GM21360 (cell line): ENCODE results near the gene BLID.

Experiments used
- ATAC-seq: cut with Tn5 transposase; IDR thresholded peaks from one replicate; pipeline ENCODE4 v1.9.1; 2021; ENCODE audit warnings: mild to moderate bottlenecking, moderate library complexity; ENCODE audit not compliant: unreplicated experiment

BLID gene

GRCh38 chr11:122107045-122107444, 9.0 kb downstream of the BLID start:
- ATAC-seq, result no peak

- no peak for ATAC-seq
These were observed 10.8 kb downstream of the BLID start for GRCh38 chr11:122105044-122105758.

- no peak for ATAC-seq
These were observed 11.7 kb downstream of the BLID start for GRCh38 chr11:122104341-122104740.

- no peak for ATAC-seq
These were observed 12.3 kb downstream of the BLID start for GRCh38 chr11:122103726-122104125.

- ATAC-seq, result no peak
These were observed 12.7 kb downstream of the BLID start for GRCh38 chr11:122103321-122103720.

- ATAC-seq, result no peak
These were observed 13.6 kb downstream of the BLID start for GRCh38 chr11:122102426-122102825.

- no peak for ATAC-seq
These were observed 14.3 kb downstream of the BLID start for GRCh38 chr11:122101625-122102291.

- no peak for ATAC-seq
These were observed 15.3 kb downstream of the BLID start for GRCh38 chr11:122100756-122101080.

- ATAC-seq, result no peak
These were observed 15.8 kb downstream of the BLID start for GRCh38 chr11:122100037-122100755.

GRCh38 chr11:122099374-122100036, 16.5 kb downstream of the BLID start:
- ATAC-seq, result no peak

GRCh38 chr11:122098261-122098980, 17.6 kb downstream of the BLID start:
- no peak for ATAC-seq

- no peak for ATAC-seq
These were observed 18.5 kb downstream of the BLID start for GRCh38 chr11:122097419-122098001.

- no peak for ATAC-seq
These were observed 19.5 kb downstream of the BLID start for GRCh38 chr11:122096272-122097112.

- ATAC-seq, result no peak
These were observed 20.2 kb downstream of the BLID start for GRCh38 chr11:122095681-122096262.

GRCh38 chr11:122094836-122095235, 21.2 kb downstream of the BLID start:
- ATAC-seq, result no peak

GRCh38 chr11:122093731-122094275, 22.2 kb downstream of the BLID start:
- no peak for ATAC-seq

- ATAC-seq, result no peak
These were observed 24.2 kb downstream of the BLID start for GRCh38 chr11:122091835-122092234.

GRCh38 chr11:122089111-122089510, 26.9 kb downstream of the BLID start:
- no peak for ATAC-seq

GRCh38 chr11:122085712-122086111, 30.3 kb downstream of the BLID start:
- ATAC-seq, result no peak
